ENCODE data around the gene FBXL15. TPM values are rescaled to one million over a fixed set of nuclear protein-coding genes. Genes with fewer than 3 reads are reported as not detected.

FBXL15 gene
- total and polyA plus RNA-seq, 2 of the 13 experiments (the other 11 are each of a cell fraction or from before 2014, with no cell fraction given), result 4.3 to 8.3 TPM

DNA sequence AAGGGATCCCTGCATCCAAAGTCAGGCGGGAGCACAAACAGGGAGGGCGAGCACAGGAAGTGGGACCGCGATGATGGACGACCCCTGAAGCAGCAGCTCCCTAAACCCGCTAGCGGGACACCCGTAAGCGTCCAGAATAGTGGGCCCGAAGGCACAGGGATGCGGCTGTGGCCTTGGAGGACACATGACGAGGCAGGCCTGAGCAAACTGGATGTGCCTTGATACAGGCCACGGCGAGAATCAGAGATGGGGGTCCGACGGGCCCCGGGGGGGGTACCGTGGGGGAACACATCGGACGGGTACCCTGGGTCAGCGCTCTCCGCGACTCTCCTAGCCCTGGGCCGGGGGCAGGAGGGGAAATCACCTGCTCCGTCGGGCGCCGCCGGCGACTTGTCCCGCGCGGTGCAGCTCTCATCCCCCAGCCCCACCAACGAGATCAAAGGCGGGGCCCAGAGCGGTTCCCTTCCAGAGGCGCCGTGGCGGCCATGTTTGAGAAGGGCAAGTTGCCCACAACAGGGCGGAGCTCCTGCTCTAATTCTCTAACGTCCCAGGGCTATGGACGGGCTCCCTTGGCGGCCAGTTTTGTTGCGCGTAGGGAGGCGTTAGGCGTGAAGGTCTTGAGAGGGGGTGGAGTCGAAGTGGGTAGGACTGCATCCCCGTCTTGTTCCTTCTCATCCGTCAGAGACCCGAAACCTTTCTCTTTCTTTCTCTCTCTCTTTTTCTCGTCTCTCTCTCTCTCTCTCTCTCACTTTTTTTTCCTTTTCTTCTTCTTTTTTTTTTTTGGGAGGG is 11.7 kb downstream of the FBXL15 start, which contains the start of gene CUEDC2 (continued):
- TF ChIP-seq, protein P1, sequence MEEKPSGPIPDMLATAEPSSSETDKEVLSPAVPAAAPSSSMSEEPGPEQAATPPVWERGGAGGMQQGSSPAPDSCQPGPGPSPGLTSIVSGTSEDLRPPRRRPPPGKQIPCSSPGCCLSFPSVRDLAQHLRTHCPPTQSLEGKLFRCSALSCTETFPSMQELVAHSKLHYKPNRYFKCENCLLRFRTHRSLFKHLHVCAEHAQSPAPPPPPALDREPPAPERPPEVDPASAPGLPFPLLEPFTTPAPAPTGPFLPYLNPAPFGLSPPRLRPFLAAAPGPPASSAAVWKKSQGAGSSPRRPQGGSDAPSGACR (CRISPR knock-in tag; IDR thresholded peaks at IDR 0.05), result no peak
- TF ChIP-seq HDAC1 (CRISPR knock-in tag; IDR thresholded peaks at IDR 0.05), result peak; percentile 92
- no peak for TF ChIP-seq MZF1 (CRISPR knock-in tag; IDR thresholded peaks at IDR 0.05; ENCODE audit: borderline replicate concordance)
- no peak for TF ChIP-seq SOX5 (CRISPR knock-in tag; IDR thresholded peaks at IDR 0.05; ENCODE audit: borderline replicate concordance)
- TF ChIP-seq MED8 (CRISPR knock-in tag; IDR thresholded peaks at IDR 0.05; ENCODE audit: insufficient replicate concordance), result peak; percentile 59
- no peak for TF ChIP-seq ZNF713 (CRISPR knock-in tag; IDR thresholded peaks at IDR 0.05)
- TF ChIP-seq, protein P2, sequence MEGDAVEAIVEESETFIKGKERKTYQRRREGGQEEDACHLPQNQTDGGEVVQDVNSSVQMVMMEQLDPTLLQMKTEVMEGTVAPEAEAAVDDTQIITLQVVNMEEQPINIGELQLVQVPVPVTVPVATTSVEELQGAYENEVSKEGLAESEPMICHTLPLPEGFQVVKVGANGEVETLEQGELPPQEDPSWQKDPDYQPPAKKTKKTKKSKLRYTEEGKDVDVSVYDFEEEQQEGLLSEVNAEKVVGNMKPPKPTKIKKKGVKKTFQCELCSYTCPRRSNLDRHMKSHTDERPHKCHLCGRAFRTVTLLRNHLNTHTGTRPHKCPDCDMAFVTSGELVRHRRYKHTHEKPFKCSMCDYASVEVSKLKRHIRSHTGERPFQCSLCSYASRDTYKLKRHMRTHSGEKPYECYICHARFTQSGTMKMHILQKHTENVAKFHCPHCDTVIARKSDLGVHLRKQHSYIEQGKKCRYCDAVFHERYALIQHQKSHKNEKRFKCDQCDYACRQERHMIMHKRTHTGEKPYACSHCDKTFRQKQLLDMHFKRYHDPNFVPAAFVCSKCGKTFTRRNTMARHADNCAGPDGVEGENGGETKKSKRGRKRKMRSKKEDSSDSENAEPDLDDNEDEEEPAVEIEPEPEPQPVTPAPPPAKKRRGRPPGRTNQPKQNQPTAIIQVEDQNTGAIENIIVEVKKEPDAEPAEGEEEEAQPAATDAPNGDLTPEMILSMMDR (CRISPR knock-in tag; IDR thresholded peaks at IDR 0.05), result 0 out of 2 replicates have a peak, but pooled peaks have one; percentile 46
- no peak for TF ChIP-seq ZEB1 (IDR thresholded peaks at IDR 0.05; ENCODE audit: insufficient replicate concordance, low read depth)
- TF ChIP-seq RARG (CRISPR knock-in tag; IDR thresholded peaks at IDR 0.05; ENCODE audit: low read depth), result no peak
- TF ChIP-seq KDM1A (CRISPR knock-in tag; IDR thresholded peaks at IDR 0.05), result no peak
- TF ChIP-seq, protein P3, sequence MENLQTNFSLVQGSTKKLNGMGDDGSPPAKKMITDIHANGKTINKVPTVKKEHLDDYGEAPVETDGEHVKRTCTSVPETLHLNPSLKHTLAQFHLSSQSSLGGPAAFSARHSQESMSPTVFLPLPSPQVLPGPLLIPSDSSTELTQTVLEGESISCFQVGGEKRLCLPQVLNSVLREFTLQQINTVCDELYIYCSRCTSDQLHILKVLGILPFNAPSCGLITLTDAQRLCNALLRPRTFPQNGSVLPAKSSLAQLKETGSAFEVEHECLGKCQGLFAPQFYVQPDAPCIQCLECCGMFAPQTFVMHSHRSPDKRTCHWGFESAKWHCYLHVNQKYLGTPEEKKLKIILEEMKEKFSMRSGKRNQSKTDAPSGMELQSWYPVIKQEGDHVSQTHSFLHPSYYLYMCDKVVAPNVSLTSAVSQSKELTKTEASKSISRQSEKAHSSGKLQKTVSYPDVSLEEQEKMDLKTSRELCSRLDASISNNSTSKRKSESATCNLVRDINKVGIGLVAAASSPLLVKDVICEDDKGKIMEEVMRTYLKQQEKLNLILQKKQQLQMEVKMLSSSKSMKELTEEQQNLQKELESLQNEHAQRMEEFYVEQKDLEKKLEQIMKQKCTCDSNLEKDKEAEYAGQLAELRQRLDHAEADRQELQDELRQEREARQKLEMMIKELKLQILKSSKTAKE (CRISPR knock-in tag; IDR thresholded peaks at IDR 0.05; ENCODE audit: borderline replicate concordance), result no peak
- TF ChIP-seq REPIN1 (CRISPR knock-in tag; IDR thresholded peaks at IDR 0.05; ENCODE audit: borderline replicate concordance, low read depth), result peak; percentile 20; the same call in 1 of the 2 replicates
- TF ChIP-seq, protein P4, sequence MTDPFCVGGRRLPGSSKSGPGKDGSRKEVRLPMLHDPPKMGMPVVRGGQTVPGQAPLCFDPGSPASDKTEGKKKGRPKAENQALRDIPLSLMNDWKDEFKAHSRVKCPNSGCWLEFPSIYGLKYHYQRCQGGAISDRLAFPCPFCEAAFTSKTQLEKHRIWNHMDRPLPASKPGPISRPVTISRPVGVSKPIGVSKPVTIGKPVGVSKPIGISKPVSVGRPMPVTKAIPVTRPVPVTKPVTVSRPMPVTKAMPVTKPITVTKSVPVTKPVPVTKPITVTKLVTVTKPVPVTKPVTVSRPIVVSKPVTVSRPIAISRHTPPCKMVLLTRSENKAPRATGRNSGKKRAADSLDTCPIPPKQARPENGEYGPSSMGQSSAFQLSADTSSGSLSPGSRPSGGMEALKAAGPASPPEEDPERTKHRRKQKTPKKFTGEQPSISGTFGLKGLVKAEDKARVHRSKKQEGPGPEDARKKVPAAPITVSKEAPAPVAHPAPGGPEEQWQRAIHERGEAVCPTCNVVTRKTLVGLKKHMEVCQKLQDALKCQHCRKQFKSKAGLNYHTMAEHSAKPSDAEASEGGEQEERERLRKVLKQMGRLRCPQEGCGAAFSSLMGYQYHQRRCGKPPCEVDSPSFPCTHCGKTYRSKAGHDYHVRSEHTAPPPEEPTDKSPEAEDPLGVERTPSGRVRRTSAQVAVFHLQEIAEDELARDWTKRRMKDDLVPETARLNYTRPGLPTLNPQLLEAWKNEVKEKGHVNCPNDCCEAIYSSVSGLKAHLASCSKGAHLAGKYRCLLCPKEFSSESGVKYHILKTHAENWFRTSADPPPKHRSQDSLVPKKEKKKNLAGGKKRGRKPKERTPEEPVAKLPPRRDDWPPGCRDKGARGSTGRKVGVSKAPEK (CRISPR knock-in tag; IDR thresholded peaks at IDR 0.05; ENCODE audit: borderline replicate concordance), result peak; percentile 77; the same call in 1 of the 2 replicates
- peak; percentile 86 for TF ChIP-seq PHF21A (CRISPR knock-in tag; IDR thresholded peaks at IDR 0.05)
- TF ChIP-seq, protein P5, sequence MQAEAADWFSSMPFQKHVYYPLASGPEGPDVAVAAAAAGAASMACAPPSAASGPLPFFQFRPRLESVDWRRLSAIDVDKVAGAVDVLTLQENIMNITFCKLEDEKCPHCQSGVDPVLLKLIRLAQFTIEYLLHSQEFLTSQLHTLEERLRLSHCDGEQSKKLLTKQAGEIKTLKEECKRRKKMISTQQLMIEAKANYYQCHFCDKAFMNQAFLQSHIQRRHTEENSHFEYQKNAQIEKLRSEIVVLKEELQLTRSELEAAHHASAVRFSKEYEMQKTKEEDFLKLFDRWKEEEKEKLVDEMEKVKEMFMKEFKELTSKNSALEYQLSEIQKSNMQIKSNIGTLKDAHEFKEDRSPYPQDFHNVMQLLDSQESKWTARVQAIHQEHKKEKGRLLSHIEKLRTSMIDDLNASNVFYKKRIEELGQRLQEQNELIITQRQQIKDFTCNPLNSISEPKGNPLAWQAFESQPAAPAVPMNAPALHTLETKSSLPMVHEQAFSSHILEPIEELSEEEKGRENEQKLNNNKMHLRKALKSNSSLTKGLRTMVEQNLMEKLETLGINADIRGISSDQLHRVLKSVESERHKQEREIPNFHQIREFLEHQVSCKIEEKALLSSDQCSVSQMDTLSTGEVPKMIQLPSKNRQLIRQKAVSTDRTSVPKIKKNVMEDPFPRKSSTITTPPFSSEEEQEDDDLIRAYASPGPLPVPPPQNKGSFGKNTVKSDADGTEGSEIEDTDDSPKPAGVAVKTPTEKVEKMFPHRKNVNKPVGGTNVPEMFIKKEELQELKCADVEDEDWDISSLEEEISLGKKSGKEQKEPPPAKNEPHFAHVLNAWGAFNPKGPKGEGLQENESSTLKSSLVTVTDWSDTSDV (CRISPR knock-in tag; IDR thresholded peaks at IDR 0.05), result peak; percentile 79; the same call in 1 of the 2 replicates
- peak; percentile 8; the same call in 1 of the 2 replicates for TF ChIP-seq SPEN (CRISPR knock-in tag; IDR thresholded peaks at IDR 0.05; ENCODE audit: low read depth)
- peak; percentile 37; the same call in 1 of the 2 replicates for TF ChIP-seq ZNF224 (CRISPR knock-in tag; IDR thresholded peaks at IDR 0.05)
- TF ChIP-seq SCMH1 (CRISPR knock-in tag; IDR thresholded peaks at IDR 0.05; ENCODE audit: borderline replicate concordance), result no peak

All from HepG2 (cell line).